HG03575 (cell line): ENCODE data around the gene TREX2.

Source experiments
- ATAC-seq: cut with Tn5 transposase; IDR thresholded peaks from one replicate; pipeline ENCODE4 v1.9.1; 2021; ENCODE audit not compliant: unreplicated experiment, insufficient number of reproducible peaks, low FRiP score; ENCODE audit errors: extremely low read depth

The TREX2 gene

GRCh38 chrX:153398275-153398960 is 47.4 kb downstream of the TREX2 start:
- ATAC-seq = no peak

GRCh38 chrX:153397256-153397960 is 48.4 kb downstream of the TREX2 start:
- ATAC-seq = no peak

GRCh38 chrX:153396320-153397195 is 49.3 kb downstream of the TREX2 start:
- no peak for ATAC-seq

- no peak for ATAC-seq
These were observed 50.1 kb downstream of the TREX2 start for GRCh38 chrX:153395613-153396319.

GRCh38 chrX:153394612-153395011 is 51.2 kb downstream of the TREX2 start:
- no peak for ATAC-seq
